SK-N-SH treated with all-trans-retinoic acid at 6 μM for 48 hours (cell line): Measurements from ENCODE around the gene FAM98C.

Source experiments
- ARNTL ChIP-seq: fragments of 450-650 bp; formaldehyde crosslinking; IDR thresholded peaks from 2 replicates; pipeline ENCODE4 v1.5.0; 2020; ENCODE audit warnings: low read depth, mild to moderate bottlenecking, moderate library complexity, borderline replicate concordance
- BACH2 ChIP-seq: fragments of 250-450 bp; sonication (Bioruptor Pico); IDR thresholded peaks from 2 replicates; pipeline ENCODE4 v1.9.0; 2021; ENCODE audit warnings: mild to moderate bottlenecking, borderline replicate concordance
- CREB5 ChIP-seq: fragments of 250-450 bp; sonication (Bioruptor Pico); IDR thresholded peaks from 2 replicates; pipeline ENCODE4 v1.5.1; 2020; ENCODE audit warnings: low read depth, mild to moderate bottlenecking, moderate library complexity
- CSDC2 ChIP-seq: fragments of 250-450 bp; sonication (Bioruptor Pico); IDR thresholded peaks from 2 replicates; pipeline ENCODE4 v1.5.0; 2020; ENCODE audit warnings: mild to moderate bottlenecking, moderate library complexity
- GLIS3 ChIP-seq: fragments of 250-450 bp; sonication (Bioruptor Pico); IDR thresholded peaks from 2 replicates; pipeline ENCODE4 v1.5.0; 2020; ENCODE audit warnings: mild to moderate bottlenecking, moderate library complexity
- PATZ1 ChIP-seq: fragments of 250-450 bp; sonication (Bioruptor Pico); IDR thresholded peaks from 2 replicates; pipeline ENCODE4 v1.8.0; 2020; ENCODE audit warnings: mild to moderate bottlenecking, moderate library complexity, borderline replicate concordance
- POU6F1 ChIP-seq: fragments of 250-450 bp; sonication (Bioruptor Pico); IDR thresholded peaks from 2 replicates; pipeline ENCODE4 v1.8.0; 2021; ENCODE audit warnings: low read depth, mild to moderate bottlenecking, moderate library complexity, borderline replicate concordance
- RARB ChIP-seq: fragments of 250-450 bp; sonication (Bioruptor Pico); IDR thresholded peaks from 2 replicates; pipeline ENCODE4 v1.8.0; 2021; ENCODE audit warnings: mild to moderate bottlenecking, moderate library complexity
- TSHZ2 ChIP-seq: fragments of 250-450 bp; sonication (Bioruptor Pico); IDR thresholded peaks from 2 replicates; pipeline ENCODE4 v1.5.0; 2020; ENCODE audit warnings: mild to moderate bottlenecking, moderate library complexity
- ZC3H10 ChIP-seq: fragments of 250-450 bp; sonication (Bioruptor Pico); IDR thresholded peaks from 2 replicates; pipeline ENCODE4 v1.5.1; 2021; ENCODE audit warnings: mild to moderate bottlenecking, moderate library complexity
- ZFP30 ChIP-seq: fragments of 450-650 bp; formaldehyde crosslinking; IDR thresholded peaks from 2 replicates; pipeline ENCODE4 v1.5.0; 2022; ENCODE audit warnings: mild to moderate bottlenecking, moderate library complexity
- ZNF70 ChIP-seq: fragments of 450-650 bp; formaldehyde crosslinking; IDR thresholded peaks from 2 replicates; pipeline ENCODE4 v1.5.0; 2020; ENCODE audit warnings: mild to moderate bottlenecking, moderate library complexity
- ZNF8 ChIP-seq: fragments of 450-650 bp; formaldehyde crosslinking; IDR thresholded peaks from 2 replicates; pipeline ENCODE4 v1.5.0; 2020; ENCODE audit warnings: mild to moderate bottlenecking, moderate library complexity

- no peak for TF ChIP-seq POU6F1 (CRISPR knock-in tag)
- no peak for TF ChIP-seq BACH2
- TF ChIP-seq ZNF8, result no peak
- TF ChIP-seq ARNTL (CRISPR knock-in tag), result no peak
- TF ChIP-seq RARB (CRISPR knock-in tag), result no peak
- TF ChIP-seq CSDC2 (CRISPR knock-in tag), result no peak
- TF ChIP-seq ZC3H10, result no peak
- no peak for TF ChIP-seq PATZ1
- no peak for TF ChIP-seq GLIS3 (CRISPR knock-in tag)
- TF ChIP-seq ZFP30 (CRISPR knock-in tag), result no peak
- no peak for TF ChIP-seq TSHZ2 (CRISPR knock-in tag)
- TF ChIP-seq CREB5 (CRISPR knock-in tag), result no peak
- TF ChIP-seq ZNF70 (CRISPR knock-in tag), result no peak
Measured at GRCh38 chr19:38377052-38377451, 25.8 kb upstream of the FAM98C start.
